Activated CD8-positive, alpha-beta memory T cell treated with anti-CD3 and anti-CD28 coated beads for 36 hours (primary cell): ENCODE measurements around the gene TMEM255B. TPM values are rescaled to one million over a fixed set of nuclear protein-coding genes. Genes with fewer than 3 reads are reported as not detected.
"Not testable (repeated sequence)": the region's sequence is repeated elsewhere in the genome, so short reads cannot be mapped to it uniquely, and the experiment has no call there.

Experiments
- CTCF ChIA-PET: fragments of 350-600 bp; sonication (Branson Sonifier 250); formaldehyde crosslinking; loops from one replicate; lab custom pipeline; 2021; ENCODE audit warnings: antibody characterized with exemption; lab: Charles Lee
- POLR2A ChIA-PET: fragments of 350-600 bp; sonication (Branson Sonifier 250); formaldehyde crosslinking; loops from one replicate; lab custom pipeline; 2021; ENCODE audit warnings: antibody characterized with exemption; lab: Charles Lee
- total RNA-seq, 2 experiments: library from RNA; stranded (reverse); gene quantifications; one replicate each; pipeline ENCODE4 v1.2.3, GENCODE V29; 2021

The TMEM255B gene
- total RNA-seq, 2 experiments from 2014 or later: 0.73 to 0.80 TPM

GRCh38 chr13:113795362-113795761, 36.3 kb downstream of the TMEM255B start:
- CTCF ChIA-PET, POLR2A ChIA-PET: not testable (repeated sequence)

GRCh38 chr13:113796211-113796963, 37.4 kb downstream of the TMEM255B start:
- ChIA-PET CTCF (no interaction called here), POLR2A (no interaction called here)

- CTCF ChIA-PET: no interaction called here
- POLR2A ChIA-PET: no interaction called here
Observed at GRCh38 chr13:113796964-113797676, 38.1 kb downstream of the TMEM255B start.

GRCh38 chr13:113798200-113798811, 39.3 kb downstream of the TMEM255B start:
- POLR2A ChIA-PET: no interaction called here

GRCh38 chr13:113800576-113800926, 41.5 kb downstream of the TMEM255B start:
- ChIA-PET POLR2A (no interaction called here), CTCF (no interaction called here)

More at GRCh38 chr13:113798200-113798811, 39.3 kb downstream of the TMEM255B start:
- CTCF ChIA-PET: no interaction called here

- POLR2A ChIA-PET: no interaction called here
- CTCF ChIA-PET: no interaction called here
Observed at GRCh38 chr13:113801289-113801961, 42.4 kb downstream of the TMEM255B start.

GRCh38 chr13:113802090-113802531, 43.1 kb downstream of the TMEM255B start:
- CTCF ChIA-PET: no interaction called here
- POLR2A ChIA-PET: interaction anchor here (0.6 kb wide), 1 partner anchor 24 kb away, joined by 3 read pairs; no protein-coding TSS in a partner anchor

GRCh38 chr13:113802761-113803160, 43.7 kb downstream of the TMEM255B start:
- ChIA-PET CTCF (no interaction called here), POLR2A (no interaction called here)

GRCh38 chr13:113803409-113804016, 44.5 kb downstream of the TMEM255B start:
- POLR2A ChIA-PET: no interaction called here
- CTCF ChIA-PET: no interaction called here

GRCh38 chr13:113804017-113804702, 45.1 kb downstream of the TMEM255B start:
- ChIA-PET CTCF (no interaction called here), POLR2A (no interaction called here)

GRCh38 chr13:113804703-113805430, 45.8 kb downstream of the TMEM255B start:
- CTCF ChIA-PET: no interaction called here
- POLR2A ChIA-PET: interaction anchor here (0.5 kb wide), 1 partner anchor 1002 kb away, joined by 6 read pairs; no protein-coding TSS in a partner anchor

GRCh38 chr13:113805431-113806103, 46.5 kb downstream of the TMEM255B start:
- POLR2A ChIA-PET: no interaction called here
- CTCF ChIA-PET: no interaction called here

- POLR2A ChIA-PET: no interaction called here
- CTCF ChIA-PET: no interaction called here
Observed at GRCh38 chr13:113806104-113806471, 47.1 kb downstream of the TMEM255B start.

- CTCF ChIA-PET: no interaction called here
- POLR2A ChIA-PET: no interaction called here
Observed at GRCh38 chr13:113806526-113806925, 47.5 kb downstream of the TMEM255B start.

- ChIA-PET CTCF (no interaction called here), POLR2A (no interaction called here)
Observed at GRCh38 chr13:113808058-113808834, 49.2 kb downstream of the TMEM255B start.

- POLR2A ChIA-PET: no interaction called here
Observed at GRCh38 chr13:113809934-113810333, 50.9 kb downstream of the TMEM255B start.

GRCh38 chr13:113810640-113811039, 51.6 kb downstream of the TMEM255B start:
- ChIA-PET POLR2A (no interaction called here), CTCF (no interaction called here)

More at GRCh38 chr13:113809934-113810333, 50.9 kb downstream of the TMEM255B start:
- CTCF ChIA-PET: no interaction called here
